SIG-M5 treated with dmso at 0.1 percent for 504 hours (cell line): ENCODE data around the gene OR10V1.
"Not testable (repeated sequence)": the region's sequence is repeated elsewhere in the genome, so short reads cannot be mapped to it uniquely, and the experiment has no call there.

Source experiments
- DNase-seq: peaks from one replicate; lab custom pipeline; 2025; ENCODE audit not compliant: unreplicated experiment; lab: John Stamatoyannopoulos, UW

The OR10V1 gene

GRCh38 chr11:59710136-59710847, 3.4 kb downstream of the OR10V1 start:
- no peak for DNase-seq

- no peak for DNase-seq
These were observed 5.1 kb downstream of the OR10V1 start for GRCh38 chr11:59708537-59708936.

DNA sequence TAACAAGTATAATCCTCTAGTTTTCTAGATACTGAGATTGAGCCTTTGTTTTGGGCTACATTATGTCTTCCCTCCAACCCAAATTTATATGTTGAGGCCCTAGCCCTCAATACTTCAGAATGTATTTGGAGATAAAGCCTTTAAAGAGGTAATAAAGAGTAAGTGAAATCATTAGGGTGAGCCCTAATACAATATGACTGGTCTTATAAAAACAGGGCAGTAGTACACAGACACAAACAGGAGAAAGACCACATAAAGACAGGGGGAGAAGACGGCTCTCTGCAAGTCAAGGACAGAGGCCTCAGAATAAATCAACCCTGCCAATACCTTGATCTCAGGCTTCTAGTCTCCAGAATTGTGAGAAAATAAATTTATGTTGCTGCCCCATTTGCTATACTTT, 6.3 kb downstream of the OR10V1 start:
- no peak for DNase-seq

DNA sequence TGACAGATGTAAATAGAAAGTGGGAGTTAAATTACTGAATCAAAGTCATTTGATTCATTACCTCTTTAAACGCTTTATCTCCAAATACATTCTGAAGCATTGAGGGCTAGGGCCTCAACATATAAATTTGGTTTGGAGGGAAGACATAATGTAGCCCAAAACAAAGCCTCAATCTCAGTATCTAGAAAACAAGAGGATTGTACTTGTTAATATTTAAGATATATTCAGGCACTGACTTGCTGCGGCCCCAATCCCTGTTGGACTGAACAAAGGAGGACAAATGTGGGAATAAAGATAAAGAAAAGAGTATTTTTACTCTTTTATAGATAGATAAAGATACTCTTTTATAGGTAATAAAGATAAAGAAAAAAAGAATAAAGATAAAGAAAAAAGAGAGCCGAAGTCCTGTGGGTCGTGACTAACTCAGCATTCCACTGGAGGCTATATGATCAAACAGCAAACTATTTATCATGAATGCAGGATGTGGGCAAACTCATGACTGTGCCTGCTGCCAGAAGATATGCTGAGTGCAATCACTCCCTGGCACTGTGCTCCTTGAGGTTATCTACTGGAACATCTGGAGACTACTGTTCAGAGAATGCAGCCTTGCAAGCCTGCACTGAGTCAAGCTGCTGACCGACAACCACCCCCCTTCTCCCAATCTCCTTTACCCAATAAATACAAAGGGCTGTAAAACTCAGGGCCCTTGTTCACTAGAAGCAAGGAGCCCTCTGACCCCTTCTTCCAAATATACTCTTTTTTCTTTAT, 6.9 kb downstream of the OR10V1 start:
- DNase-seq: no peak

- DNase-seq: no peak
These were observed 8.4 kb downstream of the OR10V1 start for GRCh38 chr11:59705294-59705693.

- not testable (repeated sequence) for DNase-seq
These were observed 10.1 kb downstream of the OR10V1 start for GRCh38 chr11:59703515-59703914.

DNA sequence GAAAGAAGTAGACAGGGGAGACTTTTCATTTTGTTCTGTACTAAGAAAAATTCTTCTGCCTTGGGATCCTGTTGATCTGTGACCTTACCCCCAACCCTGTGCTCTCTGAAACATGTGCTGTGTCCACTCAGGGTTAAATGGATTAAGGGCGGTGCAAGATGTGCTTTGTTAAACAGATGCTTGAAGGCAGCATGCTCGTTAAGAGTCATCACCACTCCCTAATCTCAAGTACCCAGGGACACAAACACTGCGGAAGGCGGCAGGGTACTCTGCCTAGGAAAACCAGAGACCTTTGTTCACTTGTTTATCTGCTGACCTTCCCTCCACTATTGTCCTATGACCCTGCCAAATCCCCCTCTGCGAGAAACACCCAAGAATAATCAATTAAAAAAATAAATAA, 13.5 kb downstream of the OR10V1 start:
- DNase-seq: not testable (repeated sequence)

GRCh38 chr11:59698506-59698905, 15.1 kb downstream of the OR10V1 start:
- DNase-seq: no peak

GRCh38 chr11:59692915-59693314, 20.7 kb downstream of the OR10V1 start:
- no peak for DNase-seq

DNA sequence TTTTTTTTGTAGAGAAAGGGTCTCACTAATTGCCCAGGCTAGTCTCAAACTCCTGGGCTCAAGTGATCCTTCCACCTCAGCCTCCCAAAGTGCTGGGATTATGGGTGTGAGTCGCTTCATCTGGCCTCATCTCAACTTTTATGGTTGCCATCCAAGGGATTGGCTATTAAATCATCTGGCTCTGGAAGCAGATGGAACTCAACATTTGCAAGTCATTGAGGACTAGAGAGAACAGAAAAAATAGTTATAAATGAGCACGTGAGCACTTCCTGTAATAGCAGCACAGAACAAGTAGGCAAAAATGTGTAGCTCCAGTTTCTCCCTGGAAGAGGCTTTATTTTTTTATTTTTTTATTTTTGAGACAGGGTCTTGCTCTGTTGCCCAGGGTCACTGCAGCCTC, 22.5 kb downstream of the OR10V1 start:
- no peak for DNase-seq

DNA sequence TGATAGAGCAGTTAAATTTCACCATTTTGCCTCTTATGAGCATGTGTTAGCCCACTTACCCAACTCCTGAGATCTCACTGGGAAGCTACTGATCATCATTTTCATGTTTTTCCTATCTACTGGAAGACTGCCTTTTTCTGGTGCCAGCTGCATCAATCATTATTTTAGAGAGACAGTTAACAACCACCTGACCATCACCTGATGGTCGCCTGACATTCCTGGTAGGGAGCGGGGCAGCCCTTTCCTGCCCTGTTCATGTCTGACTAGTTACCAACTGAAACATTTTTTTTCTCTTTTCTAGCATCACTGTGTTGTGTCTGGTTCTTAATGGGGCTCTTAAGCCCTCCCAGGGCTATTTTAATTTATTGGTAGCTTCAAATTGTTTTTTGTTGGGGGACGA, 24.6 kb downstream of the OR10V1 start:
- no peak for DNase-seq

DNA sequence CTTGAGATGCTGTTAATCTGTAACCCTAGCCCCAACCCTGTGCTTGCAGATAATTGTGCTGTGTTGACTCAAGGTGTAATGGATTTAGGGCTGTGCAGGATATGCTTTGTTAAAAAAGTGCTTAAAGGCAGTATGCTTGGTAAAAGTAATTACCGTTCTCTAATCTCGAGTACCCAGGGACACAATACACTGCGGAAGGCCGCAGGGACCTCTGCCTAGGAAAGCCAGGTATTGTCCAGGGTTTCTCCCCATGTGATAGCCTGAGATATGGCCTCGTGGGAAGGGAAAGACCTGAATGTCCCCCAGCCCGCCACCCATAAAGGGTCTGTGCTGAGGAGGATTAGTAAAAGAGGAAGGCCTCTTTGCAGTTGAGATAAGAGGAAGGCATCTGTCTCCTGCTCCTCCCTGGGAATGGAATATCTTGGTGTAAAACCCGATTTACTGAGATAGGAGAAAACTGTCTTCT, 32.4 kb downstream of the OR10V1 start:
- not testable (repeated sequence) for DNase-seq

DNA sequence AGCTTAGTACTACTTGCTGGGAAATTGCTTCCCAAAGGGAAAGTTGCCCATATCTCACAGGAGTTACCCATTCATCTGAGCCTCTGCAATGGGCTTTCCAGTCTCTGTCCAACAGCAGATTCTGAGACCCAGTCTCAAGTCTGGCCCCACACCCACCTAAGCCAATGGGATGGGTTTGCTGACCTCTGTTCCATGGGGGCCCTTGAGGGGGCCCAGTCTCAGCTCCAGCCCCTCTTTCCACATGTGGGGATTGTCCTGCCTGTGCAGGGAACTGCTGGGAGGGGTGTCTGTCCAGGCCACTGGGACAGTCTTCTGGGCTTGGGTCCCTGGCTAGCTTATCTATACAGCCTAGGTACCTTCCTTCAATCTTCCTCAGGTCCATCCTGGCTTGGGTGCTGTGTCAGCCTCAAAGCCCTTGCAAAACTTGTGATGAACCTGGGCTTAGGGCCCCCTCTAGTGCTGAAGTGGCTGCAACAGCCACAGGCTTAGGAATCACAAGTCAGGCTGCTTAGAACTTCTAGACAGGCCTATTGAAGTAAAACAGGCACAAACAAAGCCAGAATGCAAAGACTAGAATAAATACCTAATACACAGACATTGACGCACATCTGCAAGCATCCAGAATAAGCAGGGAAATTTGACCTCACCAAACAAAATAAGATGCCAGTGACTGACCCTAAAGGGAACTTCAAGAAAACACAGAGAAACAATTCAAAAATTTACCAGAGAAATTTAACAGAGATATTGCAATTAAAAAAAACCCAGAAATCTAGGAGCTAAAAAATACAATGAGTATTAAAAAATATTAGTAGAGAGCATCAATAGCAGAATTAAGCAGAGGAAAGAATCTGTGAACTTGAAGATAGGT, 33.1 kb downstream of the OR10V1 start:
- DNase-seq: peak; percentile 69

DNA sequence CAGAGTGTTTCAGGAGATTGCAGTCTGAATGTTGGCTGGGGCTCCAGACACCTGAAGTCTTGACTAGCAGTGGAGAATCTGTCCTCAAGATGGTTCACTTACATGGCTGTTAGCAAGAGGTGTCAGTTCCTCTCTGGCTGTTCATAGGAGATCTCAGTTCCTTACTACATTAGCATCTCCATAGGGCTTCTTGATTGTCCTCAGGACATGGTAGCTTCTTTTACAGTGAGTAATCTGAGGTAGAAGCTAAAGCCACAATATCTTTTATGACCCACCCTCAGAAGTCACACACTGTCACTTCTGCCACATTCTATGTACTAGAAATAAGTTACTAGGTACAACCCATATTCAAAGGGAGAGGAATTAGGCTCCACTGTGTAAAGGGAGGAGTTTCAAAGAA, 34.3 kb downstream of the OR10V1 start:
- DNase-seq: no peak

DNA sequence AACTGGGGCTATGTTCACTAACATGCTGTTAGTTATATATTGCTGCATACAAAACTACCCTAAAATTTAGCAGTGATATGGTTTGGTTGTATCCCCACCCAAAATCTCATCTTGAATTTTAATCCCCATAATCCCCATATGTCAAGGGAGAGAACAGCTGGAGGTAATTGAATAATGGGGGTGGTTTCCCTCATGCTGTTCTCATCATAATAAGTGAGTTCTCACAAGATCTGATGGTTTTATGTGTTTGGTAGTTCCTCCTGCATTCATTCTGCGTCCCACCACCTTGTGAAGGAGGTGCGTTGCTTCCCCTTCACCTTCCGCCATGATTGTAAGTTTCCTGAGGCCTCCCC, 34.9 kb downstream of the OR10V1 start:
- no peak for DNase-seq

- no peak for DNase-seq
These were observed 35.4 kb downstream of the OR10V1 start for GRCh38 chr11:59678118-59678812.

DNA sequence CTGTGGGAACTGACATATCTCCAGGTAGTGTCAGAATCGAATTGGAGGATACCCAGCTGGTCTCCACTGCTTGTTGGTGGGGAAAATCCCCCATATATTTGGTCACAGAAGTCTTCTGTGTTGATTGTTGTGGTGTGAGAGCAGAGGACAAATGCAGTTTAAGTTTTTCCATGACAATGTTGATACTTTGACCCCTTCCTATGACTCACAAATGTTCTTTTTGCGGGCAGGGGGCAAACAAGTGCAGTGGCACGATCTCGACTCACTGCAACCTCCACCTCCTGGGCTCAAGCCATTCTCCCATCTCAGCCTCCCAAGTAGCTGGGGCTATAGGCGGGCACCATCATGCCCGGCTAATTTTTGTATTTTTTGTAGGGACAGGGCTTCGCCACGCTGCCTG, 37.4 kb downstream of the OR10V1 start:
- DNase-seq: no peak

DNA sequence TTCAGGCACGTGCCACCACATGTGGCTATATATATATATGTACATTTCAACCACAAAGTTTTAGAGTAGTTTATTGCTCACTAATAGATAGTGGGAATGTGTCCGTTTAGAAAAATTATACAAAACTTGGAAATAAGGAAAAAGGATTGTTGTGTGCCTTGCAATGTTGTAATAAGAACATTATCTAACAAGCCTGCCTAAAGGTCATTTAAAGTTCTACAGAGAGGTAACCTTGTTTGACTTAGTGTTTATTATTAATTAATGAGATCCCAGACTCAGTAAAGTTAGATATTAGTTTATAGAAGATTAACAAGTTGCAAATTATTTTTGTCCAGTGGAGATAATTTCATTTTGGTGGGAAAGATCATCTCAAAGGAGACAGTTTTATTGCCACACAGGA, 39.4 kb downstream of the OR10V1 start:
- DNase-seq: no peak

- no peak for DNase-seq
These were observed 40.4 kb downstream of the OR10V1 start for GRCh38 chr11:59673291-59673690.

GRCh38 chr11:59671471-59671870, 42.2 kb downstream of the OR10V1 start:
- DNase-seq: no peak

- no peak for DNase-seq
These were observed 44.0 kb downstream of the OR10V1 start for GRCh38 chr11:59669611-59670009.
